ENCODE data around the gene TSHR.

DNA sequence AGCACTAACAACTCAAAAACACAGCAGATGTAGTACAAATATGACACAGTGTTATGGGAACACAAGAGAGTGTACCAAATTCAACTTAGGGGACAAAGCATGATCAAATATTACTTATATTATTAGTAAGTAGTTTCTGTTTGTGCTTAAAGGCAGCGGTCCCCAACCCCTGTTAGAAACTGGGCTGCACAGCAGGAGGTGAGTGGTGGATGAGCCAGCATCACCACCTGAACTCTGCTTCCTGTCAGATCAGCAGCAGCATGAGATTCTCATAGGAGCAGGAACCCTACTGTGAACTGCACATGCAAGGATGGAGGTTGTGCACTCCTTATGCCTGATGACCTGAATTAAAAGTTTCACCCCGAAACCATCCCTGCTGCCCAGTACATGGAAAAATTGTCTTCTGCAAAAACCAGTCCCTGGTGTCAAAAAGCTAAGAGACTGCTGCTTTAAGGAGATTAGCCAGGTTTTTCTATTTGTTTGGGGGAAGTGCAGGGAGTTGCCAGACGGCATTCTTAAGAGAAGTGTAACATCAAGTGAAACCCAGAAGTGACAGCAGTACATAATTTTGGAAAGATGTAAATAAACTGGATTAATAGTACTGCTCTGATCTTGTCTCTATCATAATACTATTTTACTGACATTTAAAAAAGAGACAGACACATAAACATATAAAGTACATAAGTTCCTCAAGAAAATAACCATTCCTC lies 238.7 kb downstream of the TSHR start:
- TF ChIP-seq CTCF (IDR thresholded peaks at IDR 0.05) (no peak), ZFX (IDR thresholded peaks at IDR 0.05; ENCODE audit: borderline replicate concordance) (no peak)
